Activated CD4-positive, alpha-beta memory T cell treated with anti-CD3 and anti-CD28 coated beads for 36 hours (primary cell): Measurements from ENCODE around the gene SAMD11. TPM values are rescaled to one million over a fixed set of nuclear protein-coding genes. Genes with fewer than 3 reads are reported as not detected.
A peak's percentile ranks its signal among the peaks of the same experiment; 100 is the strongest.
"Not testable (repeated sequence)": the region's sequence is repeated elsewhere in the genome, so short reads cannot be mapped to it uniquely, and the experiment has no call there.

Experiments
- CTCF ChIA-PET: fragments of 350-600 bp; sonication (Branson Sonifier 250); formaldehyde crosslinking; loops from one replicate; lab custom pipeline; 2021; ENCODE audit warnings: antibody characterized with exemption, inconsistent platforms; lab: Charles Lee
- POLR2A ChIA-PET: fragments of 350-600 bp; sonication (Branson Sonifier 250); formaldehyde crosslinking; loops from one replicate; lab custom pipeline; 2021; ENCODE audit warnings: antibody characterized with exemption; lab: Charles Lee
- DNase-seq: peaks from one replicate; pipeline ENCODE4 v3.0.0-alpha.2; 2020
- H3K27ac Mint-ChIP-seq: one replicate; pipeline ENCODE4 v1.8.0; 2021; ENCODE audit warnings: mixed read lengths
- H3K27me3 Mint-ChIP-seq: one replicate; pipeline ENCODE4 v1.8.0; 2021; ENCODE audit warnings: mixed read lengths
- H3K36me3 Mint-ChIP-seq: one replicate; pipeline ENCODE4 v1.8.0; 2021; ENCODE audit warnings: mixed read lengths
- H3K4me1 Mint-ChIP-seq: one replicate; pipeline ENCODE4 v1.8.0; 2021; ENCODE audit warnings: low read depth, mixed read lengths
- H3K4me3 Mint-ChIP-seq: one replicate; pipeline ENCODE4 v1.8.0; 2021; ENCODE audit warnings: mild to moderate bottlenecking, mixed read lengths
- H3K9me3 Mint-ChIP-seq: one replicate; pipeline ENCODE4 v1.8.0; 2021; ENCODE audit warnings: mixed read lengths
- intact Hi-C: fragments of 100-400 bp; cut with micrococcal nuclease; formaldehyde crosslinking; loops from one replicate; pipeline ENCODE4 v1.15.1; 2023
- total RNA-seq, 2 experiments: library from RNA; stranded (reverse); gene quantifications; one replicate each; pipeline ENCODE4 v1.2.3, GENCODE V29; 2021

SAMD11 gene
- total RNA-seq: not detected

GRCh38 chr1:923131-923990 lies at the start of gene SAMD11:
Gene SAMD11 (plus strand): TSS chr1:923923. CDS start chr1:924432, 509 bp downstream.
- H3K27ac Mint-ChIP-seq: peak within 1 kb of the TSS; percentile 49
- H3K27me3 Mint-ChIP-seq: peaks cover 51% of the 10 kb centered on the region
- CTCF ChIA-PET: interaction anchor here (0.8 kb wide), 1 partner anchor 18 kb away, joined by 3 read pairs; no protein-coding TSS in a partner anchor

GRCh38 chr1:876428-877208 lies 47.1 kb upstream of the SAMD11 start:
- H3K9me3 Mint-ChIP-seq, POLR2A ChIA-PET, H3K27me3 Mint-ChIP-seq, intact Hi-C loops, H3K36me3 Mint-ChIP-seq, H3K4me3 Mint-ChIP-seq, H3K27ac Mint-ChIP-seq, CTCF ChIA-PET, H3K4me1 Mint-ChIP-seq: not testable (repeated sequence)
- peak; percentile 22 for DNase-seq

More at GRCh38 chr1:923131-923990, at the start of gene SAMD11:
- peaks cover 15% of the 10 kb centered on the region for H3K4me1 Mint-ChIP-seq
- intact Hi-C loops: no loop called here
- DNase-seq: peak; percentile 55
- no peaks in the 10 kb centered on the region for H3K36me3 Mint-ChIP-seq
- POLR2A ChIA-PET: no interaction called here
- H3K9me3 Mint-ChIP-seq: no peaks in the 10 kb centered on the region
- peak within 1 kb of the TSS; percentile 64 for H3K4me3 Mint-ChIP-seq

GRCh38 chr1:877209-877986 lies 46.3 kb upstream of the SAMD11 start:
- H3K4me3 Mint-ChIP-seq, H3K27me3 Mint-ChIP-seq, H3K4me1 Mint-ChIP-seq, DNase-seq, POLR2A ChIA-PET, H3K36me3 Mint-ChIP-seq, H3K9me3 Mint-ChIP-seq, intact Hi-C loops, H3K27ac Mint-ChIP-seq, CTCF ChIA-PET: not testable (repeated sequence)

- H3K4me3 Mint-ChIP-seq, H3K27ac Mint-ChIP-seq, POLR2A ChIA-PET, intact Hi-C loops, H3K9me3 Mint-ChIP-seq, DNase-seq, H3K36me3 Mint-ChIP-seq, H3K4me1 Mint-ChIP-seq: not testable (repeated sequence)
- H3K27me3 Mint-ChIP-seq: peaks cover 17% of the 10 kb centered on the region
- CTCF ChIA-PET: interaction anchor here (0.8 to 0.9 kb wide), 2 partner anchors 11 kb away, joined by 3 to 4 read pairs; no protein-coding TSS in a partner anchor
Measured at GRCh38 chr1:880511-880910, 43.2 kb upstream of the SAMD11 start.

- intact Hi-C loops, H3K4me3 Mint-ChIP-seq, H3K36me3 Mint-ChIP-seq, H3K4me1 Mint-ChIP-seq, H3K9me3 Mint-ChIP-seq, POLR2A ChIA-PET, DNase-seq, H3K27ac Mint-ChIP-seq: not testable (repeated sequence)
- peaks cover 20% of the 10 kb centered on the region for H3K27me3 Mint-ChIP-seq
- CTCF ChIA-PET: interaction anchor here (0.9 to 1.3 kb wide), 2 partner anchors 11 to 12 kb away, joined by 3 to 4 read pairs; no protein-coding TSS in a partner anchor
Measured at GRCh38 chr1:880915-881314, 42.8 kb upstream of the SAMD11 start.

- ChIA-PET CTCF (no interaction called here), POLR2A (no interaction called here)
- Mint-ChIP-seq H3K27me3 (peaks cover 49% of the 10 kb centered on the region), H3K4me3 (no peak overlapping the region), H3K27ac (no peak overlapping the region), H3K9me3 (no peaks in the 10 kb centered on the region), H3K36me3 (no peaks in the 10 kb centered on the region), H3K4me1 (peaks cover 14% of the 10 kb centered on the region)
- DNase-seq: no peak
- intact Hi-C loops: no loop called here
Measured at GRCh38 chr1:886311-886710, 37.4 kb upstream of the SAMD11 start.

- Mint-ChIP-seq H3K27me3 (peaks cover 49% of the 10 kb centered on the region), H3K4me3 (no peak overlapping the region), H3K9me3 (no peaks in the 10 kb centered on the region), H3K36me3 (no peaks in the 10 kb centered on the region), H3K27ac (no peak overlapping the region), H3K4me1 (peaks cover 14% of the 10 kb centered on the region)
- no peak for DNase-seq
- CTCF ChIA-PET: no interaction called here
- POLR2A ChIA-PET: no interaction called here
- intact Hi-C loops: no loop called here
Measured at GRCh38 chr1:886760-887159, 37.0 kb upstream of the SAMD11 start.

- H3K36me3 Mint-ChIP-seq: no peaks in the 10 kb centered on the region
- no peaks in the 10 kb centered on the region for H3K9me3 Mint-ChIP-seq
- intact Hi-C loops: no loop called here
- peaks cover 46% of the 10 kb centered on the region for H3K27me3 Mint-ChIP-seq
- POLR2A ChIA-PET: no interaction called here
- CTCF ChIA-PET: no interaction called here
- no peak overlapping the region for H3K4me3 Mint-ChIP-seq
- H3K27ac Mint-ChIP-seq: no peak overlapping the region
- no peak for DNase-seq
- peaks cover 14% of the 10 kb centered on the region for H3K4me1 Mint-ChIP-seq
Measured at GRCh38 chr1:888297-888696, 35.4 kb upstream of the SAMD11 start.

- DNase-seq, H3K9me3 Mint-ChIP-seq, H3K4me3 Mint-ChIP-seq, CTCF ChIA-PET, intact Hi-C loops, POLR2A ChIA-PET, H3K27ac Mint-ChIP-seq, H3K36me3 Mint-ChIP-seq: not testable (repeated sequence)
- Mint-ChIP-seq H3K27me3 (peaks cover 42% of the 10 kb centered on the region), H3K4me1 (peaks cover 14% of the 10 kb centered on the region)
Measured at GRCh38 chr1:889774-890173, 33.9 kb upstream of the SAMD11 start.

- DNase-seq, CTCF ChIA-PET: not testable (repeated sequence)
- H3K27me3 Mint-ChIP-seq: peaks cover 39% of the 10 kb centered on the region
Measured at GRCh38 chr1:890234-890633, 33.5 kb upstream of the SAMD11 start.

GRCh38 chr1:890661-891060 lies 33.1 kb upstream of the SAMD11 start:
- H3K27me3 Mint-ChIP-seq: peaks cover 40% of the 10 kb centered on the region
- DNase-seq: no peak
- H3K9me3 Mint-ChIP-seq: no peaks in the 10 kb centered on the region
- no peak overlapping the region for H3K27ac Mint-ChIP-seq
- ChIA-PET CTCF (no interaction called here), POLR2A (interaction anchor here (0.7 kb wide), 1 partner anchor 141 kb away, joined by 7 read pairs; no protein-coding TSS in a partner anchor)
- H3K4me3 Mint-ChIP-seq: no peak overlapping the region
- intact Hi-C loops: no loop called here
- peaks cover 14% of the 10 kb centered on the region for H3K4me1 Mint-ChIP-seq
- no peaks in the 10 kb centered on the region for H3K36me3 Mint-ChIP-seq

More at GRCh38 chr1:890234-890633, 33.5 kb upstream of the SAMD11 start:
- H3K36me3 Mint-ChIP-seq, H3K4me3 Mint-ChIP-seq, H3K9me3 Mint-ChIP-seq, H3K27ac Mint-ChIP-seq, intact Hi-C loops: not testable (repeated sequence)
- POLR2A ChIA-PET: interaction anchor here (0.7 kb wide), 1 partner anchor 141 kb away, joined by 7 read pairs; no protein-coding TSS in a partner anchor
- peaks cover 14% of the 10 kb centered on the region for H3K4me1 Mint-ChIP-seq
